ENCODE data around the gene XIRP1. TPM values are rescaled to one million over a fixed set of nuclear protein-coding genes. Genes with fewer than 3 reads are reported as not detected.

The XIRP1 gene
- total and polyA plus RNA-seq, 9 donors, result 0.04 to 0.13 (median 0.11) TPM; not detected in 5

GRCh38 chr3:39187372-39188155 is 4.8 kb downstream of the XIRP1 start:
- Histone ChIP-seq H3K27me3 (no peaks in the 10 kb centered on the region), H3K36me3 (no peaks in the 10 kb centered on the region), H3K4me1 (ENCODE audit: insufficient read depth) (no peaks in the 10 kb centered on the region), H3K27ac (no peak overlapping the region), H3K9me3 (no peaks in the 10 kb centered on the region), H3K4me3 (no peak overlapping the region)
- intact Hi-C loops (cut with DNase I), result loop anchor here in 2 of 4 donors (5.0 kb wide), 1 partner anchor 40 kb away; no protein-coding TSS in a partner anchor
- DNase-seq, result no peak
- WGBS, 3 donors, result 90 to 94% (median 93%) methylated on average over 23 of the region's 23 CpGs
- TF ChIP-seq, protein P1, sequence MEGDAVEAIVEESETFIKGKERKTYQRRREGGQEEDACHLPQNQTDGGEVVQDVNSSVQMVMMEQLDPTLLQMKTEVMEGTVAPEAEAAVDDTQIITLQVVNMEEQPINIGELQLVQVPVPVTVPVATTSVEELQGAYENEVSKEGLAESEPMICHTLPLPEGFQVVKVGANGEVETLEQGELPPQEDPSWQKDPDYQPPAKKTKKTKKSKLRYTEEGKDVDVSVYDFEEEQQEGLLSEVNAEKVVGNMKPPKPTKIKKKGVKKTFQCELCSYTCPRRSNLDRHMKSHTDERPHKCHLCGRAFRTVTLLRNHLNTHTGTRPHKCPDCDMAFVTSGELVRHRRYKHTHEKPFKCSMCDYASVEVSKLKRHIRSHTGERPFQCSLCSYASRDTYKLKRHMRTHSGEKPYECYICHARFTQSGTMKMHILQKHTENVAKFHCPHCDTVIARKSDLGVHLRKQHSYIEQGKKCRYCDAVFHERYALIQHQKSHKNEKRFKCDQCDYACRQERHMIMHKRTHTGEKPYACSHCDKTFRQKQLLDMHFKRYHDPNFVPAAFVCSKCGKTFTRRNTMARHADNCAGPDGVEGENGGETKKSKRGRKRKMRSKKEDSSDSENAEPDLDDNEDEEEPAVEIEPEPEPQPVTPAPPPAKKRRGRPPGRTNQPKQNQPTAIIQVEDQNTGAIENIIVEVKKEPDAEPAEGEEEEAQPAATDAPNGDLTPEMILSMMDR (IDR thresholded peaks at IDR 0.05), result no peak
- no peak for TF ChIP-seq EP300 (IDR thresholded peaks at IDR 0.05)
- TF ChIP-seq POLR2A (IDR thresholded peaks at IDR 0.05), result no peak

DNA sequence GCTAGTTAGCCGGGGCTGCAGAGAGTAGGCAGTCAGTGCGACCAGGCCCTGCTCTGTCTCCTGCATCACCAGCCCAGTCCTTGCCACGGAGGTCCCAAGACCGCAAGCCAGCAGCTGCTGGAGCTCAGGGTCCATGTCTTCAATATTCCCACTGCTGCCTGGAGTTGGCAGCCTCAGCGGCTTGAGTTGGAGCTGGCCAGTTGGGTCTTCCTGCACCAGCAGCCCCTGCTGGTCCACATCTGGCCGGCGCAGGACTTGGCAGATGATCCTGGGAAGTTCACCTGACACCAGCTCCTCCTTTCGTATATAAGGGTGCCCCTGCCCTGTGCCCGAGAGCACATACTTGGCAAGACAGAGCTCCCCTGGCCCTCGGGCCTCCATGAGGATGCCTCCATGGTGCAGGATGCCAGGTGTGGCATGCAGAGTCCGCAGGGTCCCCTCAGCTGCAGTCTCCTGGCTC is 5.7 kb downstream of the XIRP1 start:
- TF ChIP-seq, protein P1 (IDR thresholded peaks at IDR 0.05), result no peak
- no peaks in the 10 kb centered on the region for H3K9me3 ChIP-seq
- H3K27me3 ChIP-seq, result no peaks in the 10 kb centered on the region
- H3K4me3 ChIP-seq, result no peak overlapping the region
- 62 to 86% (median 76%) methylated on average over 7 to 11 of the region's 11 CpGs for WGBS, 3 donors
- no peaks in the 10 kb centered on the region for H3K4me1 ChIP-seq (ENCODE audit: insufficient read depth)
- no peak overlapping the region for H3K27ac ChIP-seq
- intact Hi-C loops (cut with DNase I), result loop anchor here in 2 of 4 donors (5.0 kb wide), 1 partner anchor 39 kb away; no protein-coding TSS in a partner anchor
- H3K36me3 ChIP-seq, result no peaks in the 10 kb centered on the region
- no peak for DNase-seq

DNA sequence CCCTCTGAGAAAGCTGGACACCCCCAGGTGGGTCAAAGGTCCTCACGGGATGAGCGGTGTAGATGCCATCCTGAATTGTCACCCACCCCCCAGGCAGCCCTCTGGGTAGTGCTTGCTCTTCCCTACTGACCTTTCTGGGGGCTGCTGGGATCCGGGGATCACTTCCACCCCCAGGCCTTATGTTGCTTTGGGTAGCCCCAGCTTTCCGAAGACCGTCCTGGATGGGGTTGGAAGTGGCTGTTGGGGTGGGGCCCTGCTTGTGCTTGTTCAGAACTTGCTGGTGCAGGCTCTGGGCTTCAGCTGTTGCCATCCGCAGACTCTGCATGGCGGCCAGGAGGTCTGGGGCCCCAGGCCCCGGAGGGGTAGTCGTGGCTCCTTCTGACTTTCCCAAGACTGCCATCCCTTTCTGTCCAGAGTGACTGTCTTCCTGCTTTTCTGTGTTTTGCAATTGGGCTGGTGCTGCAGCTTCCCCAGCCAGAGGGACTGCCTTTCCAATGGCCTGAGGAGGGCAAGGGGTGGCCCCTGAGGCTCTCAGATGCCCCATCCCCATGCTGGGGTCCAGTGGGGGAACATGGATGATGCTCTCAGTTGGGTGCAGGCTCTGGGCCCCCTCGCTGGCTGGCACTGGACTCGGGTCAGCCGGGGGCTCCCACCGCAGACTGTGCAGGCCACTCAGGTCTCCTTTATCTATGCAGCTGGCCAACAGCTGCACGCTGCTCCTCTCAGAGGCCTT is 6.3 kb downstream of the XIRP1 start:
- Histone ChIP-seq H3K9me3 (no peaks in the 10 kb centered on the region), H3K36me3 (no peaks in the 10 kb centered on the region), H3K4me1 (ENCODE audit: insufficient read depth) (no peaks in the 10 kb centered on the region), H3K27ac (no peak overlapping the region), H3K27me3 (no peaks in the 10 kb centered on the region), H3K4me3 (no peak overlapping the region)
- 69 to 83% (median 78%) methylated on average over 13 to 14 of the region's 14 CpGs for WGBS, 3 donors
- no peak for TF ChIP-seq POLR2A (IDR thresholded peaks at IDR 0.05)
- TF ChIP-seq, protein P1 (IDR thresholded peaks at IDR 0.05), result no peak
- TF ChIP-seq EP300 (IDR thresholded peaks at IDR 0.05), result no peak
- DNase-seq, result no peak
- intact Hi-C loops (cut with DNase I), result loop anchor here in 2 of 4 donors (5.0 kb wide), 1 partner anchor 39 kb away; no protein-coding TSS in a partner anchor

DNA sequence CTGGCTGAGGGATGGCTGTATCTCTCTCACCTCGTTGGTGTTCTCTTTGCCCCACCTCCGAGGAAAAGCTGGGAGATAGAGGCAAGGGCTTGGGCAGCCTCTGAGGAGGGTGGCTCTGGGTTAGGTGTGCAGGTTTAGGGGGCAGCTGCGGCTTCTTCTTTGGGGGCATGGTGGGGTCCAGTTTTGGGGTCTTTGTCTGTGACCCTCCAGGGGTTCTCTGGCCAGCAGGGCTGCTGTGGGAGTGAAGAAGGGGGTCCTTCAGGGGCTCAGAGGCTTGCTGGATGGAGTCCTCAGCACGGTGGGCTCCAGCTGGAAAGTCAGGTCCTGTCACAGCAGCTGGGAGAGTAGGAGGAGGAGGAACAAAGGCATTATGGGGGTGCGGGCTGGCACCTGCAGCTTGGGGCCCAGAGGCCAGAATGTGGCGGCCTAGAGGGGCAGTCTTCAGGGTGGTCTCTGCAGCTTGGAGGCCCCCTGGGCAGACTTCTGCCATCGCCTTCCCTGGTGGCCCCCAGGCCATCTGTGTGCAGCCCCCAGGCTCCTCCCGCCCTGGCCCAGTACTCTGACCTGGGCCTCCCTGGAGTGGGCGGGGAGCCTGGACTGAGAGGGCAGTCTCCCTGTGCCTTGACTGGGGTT is 7.0 kb downstream of the XIRP1 start:
- no peak overlapping the region for H3K4me3 ChIP-seq
- no peak for TF ChIP-seq POLR2A (IDR thresholded peaks at IDR 0.05)
- no peak for TF ChIP-seq EP300 (IDR thresholded peaks at IDR 0.05)
- TF ChIP-seq, protein P1 (IDR thresholded peaks at IDR 0.05), result no peak
- H3K4me1 ChIP-seq (ENCODE audit: insufficient read depth), result no peaks in the 10 kb centered on the region
- no peaks in the 10 kb centered on the region for H3K9me3 ChIP-seq
- DNase-seq, result no peak
- H3K36me3 ChIP-seq, result no peaks in the 10 kb centered on the region
- no peaks in the 10 kb centered on the region for H3K27me3 ChIP-seq
- H3K27ac ChIP-seq, result no peak overlapping the region
- intact Hi-C loops (cut with DNase I), result loop anchor here in 2 of 4 donors (5.0 kb wide), 1 partner anchor 38 kb away; no protein-coding TSS in a partner anchor
- 91 to 97% (median 97%) methylated on average over 9 of the region's 9 CpGs for WGBS, 3 donors

Data from ovary (tissue), 9 donors.